Transverse colon (tissue), 4 donors: Measurements from ENCODE around the gene METTL18.

Source experiments
- CTCF ChIP-seq, 5 experiments: fragments of 200-600 bp in 3 of 5; fragments of 450-650 bp in 2 of 5; sonication (generic) in 3 of 5; IDR thresholded peaks; 1 replicate in 2 of 5; 2 replicates in 3 of 5; pipeline ENCODE4 v1.5.1; 2016 to 2017; ENCODE audit warnings: antibody characterized with exemption in 5 of 5, inconsistent platforms in 3 of 5, mild to moderate bottlenecking in 2 of 5, moderate library complexity in 1 of 5
- POLR2AphosphoS5 ChIP-seq, 3 donors: sonication (generic); formaldehyde crosslinking; IDR thresholded peaks; one replicate each; pipeline ENCODE4 v1.6.1; 2016; ENCODE audit warnings: antibody characterized with exemption in 3 of 3

GRCh38 chr1:169824153-169824552, 29.4 kb upstream of the METTL18 start:
- TF ChIP-seq CTCF (IDR thresholded peaks at IDR 0.05) (no peak), POLR2AphosphoS5 (IDR thresholded peaks at IDR 0.05) (no peak)
